HG03469 (cell line): Measurements from ENCODE around the gene PRKACA.

ENCODE experiments used
- ATAC-seq: cut with Tn5 transposase; IDR thresholded peaks from one replicate; pipeline ENCODE4 v1.9.1; 2021; ENCODE audit warnings: mild to moderate bottlenecking, moderate library complexity, moderate number of reproducible peaks; ENCODE audit not compliant: unreplicated experiment

PRKACA gene

GRCh38 chr19:14118165-14119051 is 846 bp upstream of the PRKACA start:
- ATAC-seq: no peak

DNA sequence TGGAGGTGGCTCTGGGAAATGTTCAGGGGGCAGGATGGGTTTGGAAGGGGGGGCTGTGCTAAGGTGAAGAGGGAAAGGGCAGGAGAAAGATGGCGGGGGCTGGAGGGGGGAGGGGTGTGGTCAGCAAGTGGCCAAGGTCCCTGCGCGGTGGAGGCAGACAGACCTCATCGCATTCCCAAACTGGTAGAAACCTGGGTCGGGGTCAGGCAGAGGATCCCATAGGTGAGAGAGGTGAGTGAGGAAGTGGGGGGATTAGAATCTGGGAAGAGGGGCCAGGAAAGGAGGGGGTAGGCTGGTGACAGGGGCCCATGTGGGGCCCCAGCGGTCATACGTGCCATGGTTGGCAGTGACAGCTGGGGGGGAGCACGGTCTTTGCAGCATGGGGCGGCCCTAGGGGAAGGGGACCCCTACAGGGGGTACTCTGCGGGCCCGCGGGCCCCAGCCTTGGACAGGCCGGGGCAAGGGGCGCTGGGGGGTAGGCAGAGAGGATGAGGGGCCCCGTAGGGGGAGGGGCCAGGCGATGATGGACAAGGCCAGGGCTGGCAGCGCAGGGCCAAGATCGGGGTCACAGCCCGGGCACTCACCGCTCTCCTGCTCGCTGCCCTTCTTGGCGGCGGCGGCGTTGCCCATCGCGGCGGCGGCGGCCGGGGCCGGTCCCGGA is 514 bp downstream of the PRKACA start:
- no peak for ATAC-seq

DNA sequence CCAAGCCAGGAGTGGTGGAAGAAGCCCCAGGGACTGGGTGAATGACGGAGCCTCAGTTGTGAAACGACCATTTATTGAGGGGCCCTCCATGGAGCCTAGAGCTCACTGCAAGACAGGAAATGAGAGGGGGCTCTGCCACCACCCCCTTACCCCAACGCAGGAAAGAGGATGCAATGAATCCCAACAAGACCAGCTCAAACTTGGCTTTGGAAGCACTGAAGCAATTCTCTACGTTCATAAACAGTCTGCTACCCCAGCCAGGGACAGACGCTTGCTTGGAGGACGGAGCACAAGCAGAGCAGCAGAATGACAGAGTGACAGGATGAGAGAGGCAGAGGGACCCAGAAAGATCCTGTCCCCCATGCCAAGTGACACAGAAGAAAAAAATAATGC is 1.0 kb downstream of the PRKACA start:
- ATAC-seq: no peak

DNA sequence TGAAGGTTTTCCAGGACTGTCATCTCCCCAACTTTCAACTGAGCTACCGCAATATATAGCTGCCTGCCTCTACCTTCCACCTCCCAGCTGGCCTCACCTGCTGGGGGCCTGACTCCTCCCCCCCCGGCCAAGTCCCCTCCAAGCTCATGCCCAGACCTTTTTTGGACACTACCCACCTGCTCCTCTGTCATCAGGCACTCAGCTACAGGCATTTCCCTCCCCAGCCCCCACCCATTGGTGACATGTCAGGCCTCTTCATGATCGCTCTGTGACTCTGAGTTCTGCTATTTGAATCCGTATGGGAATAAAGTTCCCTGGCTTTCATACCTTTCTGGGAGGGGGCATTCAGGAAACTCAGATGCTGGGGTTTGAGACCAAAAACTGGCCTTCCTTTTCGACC is 1.8 kb downstream of the PRKACA start:
- ATAC-seq: no peak

DNA sequence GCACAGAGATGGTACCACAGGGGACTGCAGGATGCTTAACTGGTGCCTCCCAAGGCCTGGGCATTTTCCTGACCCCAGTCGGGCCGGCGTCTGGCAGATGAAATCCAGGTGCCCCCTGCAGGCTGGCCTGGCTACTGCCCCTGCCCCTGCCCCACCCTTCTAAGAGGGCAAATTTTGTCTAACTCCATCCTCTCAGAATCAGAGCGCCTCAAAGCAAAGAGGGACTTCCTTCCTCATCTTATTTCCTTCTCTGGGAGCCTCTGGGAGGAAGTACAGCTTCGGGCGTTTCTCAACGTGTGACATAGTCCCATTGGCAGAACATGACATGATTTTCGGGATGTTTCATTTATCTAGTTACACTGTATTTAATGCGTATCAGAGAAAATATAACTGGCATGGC is 2.7 kb downstream of the PRKACA start:
- ATAC-seq: no peak

- ATAC-seq: no peak
Measured at GRCh38 chr19:14114439-14114838, 3.1 kb downstream of the PRKACA start.

GRCh38 chr19:14113762-14114414 is 3.7 kb downstream of the PRKACA start:
- ATAC-seq: no peak

GRCh38 chr19:14112809-14113385 is 4.7 kb downstream of the PRKACA start:
- no peak for ATAC-seq

- ATAC-seq: no peak
Measured at GRCh38 chr19:14112051-14112808, 5.3 kb downstream of the PRKACA start.

DNA sequence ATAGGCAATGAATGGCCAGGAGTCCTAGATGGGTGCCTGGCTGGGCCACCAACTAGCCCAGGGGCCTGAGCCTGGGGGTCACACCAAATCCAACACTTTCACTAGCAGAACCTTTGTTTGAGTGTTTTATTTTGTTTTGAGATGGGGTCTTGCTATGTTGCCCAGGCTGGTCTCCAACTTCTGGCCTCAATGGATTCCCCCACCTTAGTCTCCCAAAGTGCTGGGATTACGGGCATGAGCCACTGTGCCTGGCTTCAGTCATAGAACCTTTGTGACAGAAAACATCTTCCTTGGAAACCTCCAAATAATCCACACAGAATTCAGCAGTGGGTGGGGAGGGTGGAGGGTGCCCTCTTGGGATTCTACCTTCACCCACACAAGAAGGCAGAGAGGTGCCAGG is 6.1 kb downstream of the PRKACA start:
- no peak for ATAC-seq

DNA sequence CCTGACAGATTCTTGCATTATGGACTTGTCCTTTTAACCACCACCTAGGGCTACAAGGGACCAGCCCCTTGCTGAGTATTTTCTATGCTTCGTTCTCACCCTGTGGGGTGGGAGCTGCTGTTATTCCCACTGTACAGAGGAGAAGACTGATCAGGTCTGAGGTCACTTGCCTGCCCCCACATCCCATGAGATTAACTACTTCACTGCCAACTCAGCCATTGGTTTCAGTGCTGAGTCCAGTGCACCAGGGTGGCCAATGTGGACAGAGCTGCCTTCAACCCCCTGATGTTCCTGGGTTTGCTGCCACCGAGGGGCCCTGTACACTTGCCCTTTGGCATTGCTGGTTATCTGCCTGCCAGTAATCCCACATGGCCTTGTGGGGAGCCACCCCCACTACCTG is 6.9 kb downstream of the PRKACA start:
- ATAC-seq: no peak

- ATAC-seq: no peak
Measured at GRCh38 chr19:14107581-14108461, 9.7 kb downstream of the PRKACA start.

DNA sequence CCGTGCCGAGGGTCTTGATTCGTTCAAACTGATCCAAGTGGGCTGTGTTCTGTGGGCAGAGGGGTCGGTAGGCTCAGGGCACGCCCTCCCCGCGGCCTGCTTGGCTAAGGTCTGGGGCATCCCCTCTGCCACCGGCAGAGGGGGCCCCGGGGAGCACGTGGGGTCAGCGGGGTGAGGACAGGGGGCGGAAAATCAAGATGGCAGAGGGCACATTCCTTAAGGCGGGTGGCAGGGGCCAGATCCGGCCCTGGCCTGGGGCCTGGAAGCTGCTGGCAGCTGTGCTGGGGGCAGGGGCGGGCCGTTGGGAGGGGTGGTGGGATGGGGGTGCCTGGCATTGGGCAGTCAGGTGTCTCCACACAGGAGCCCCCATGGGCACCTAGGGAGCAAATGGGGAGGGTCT is 10.7 kb downstream of the PRKACA start:
- no peak for ATAC-seq

GRCh38 chr19:14105680-14106079 is 11.9 kb downstream of the PRKACA start:
- ATAC-seq: no peak

DNA sequence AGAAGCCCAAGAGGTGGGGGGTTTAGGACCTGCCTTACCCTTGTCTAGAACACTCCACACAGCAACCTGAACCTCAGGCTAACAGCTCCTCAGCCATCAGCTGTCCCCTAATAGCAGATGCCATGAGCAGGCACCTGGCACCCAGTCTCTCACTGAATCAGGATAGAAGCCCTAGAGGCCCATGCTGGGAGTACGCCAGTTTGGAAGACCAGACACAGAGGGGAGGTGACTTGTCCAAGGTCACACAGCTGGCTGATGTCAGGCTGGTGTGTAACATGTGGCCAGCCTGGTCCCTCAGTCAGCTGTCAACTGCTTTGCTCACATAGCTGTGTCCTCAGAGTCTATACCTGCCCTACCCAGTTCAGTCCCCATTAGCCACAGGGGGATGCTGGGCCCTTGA is 14.3 kb downstream of the PRKACA start:
- ATAC-seq: no peak

GRCh38 chr19:14102756-14103155 is 14.8 kb downstream of the PRKACA start:
- ATAC-seq: no peak

- ATAC-seq: no peak
Measured at GRCh38 chr19:14102102-14102696, 15.4 kb downstream of the PRKACA start.

GRCh38 chr19:14101003-14101545 is 16.5 kb downstream of the PRKACA start:
- ATAC-seq: no peak

DNA sequence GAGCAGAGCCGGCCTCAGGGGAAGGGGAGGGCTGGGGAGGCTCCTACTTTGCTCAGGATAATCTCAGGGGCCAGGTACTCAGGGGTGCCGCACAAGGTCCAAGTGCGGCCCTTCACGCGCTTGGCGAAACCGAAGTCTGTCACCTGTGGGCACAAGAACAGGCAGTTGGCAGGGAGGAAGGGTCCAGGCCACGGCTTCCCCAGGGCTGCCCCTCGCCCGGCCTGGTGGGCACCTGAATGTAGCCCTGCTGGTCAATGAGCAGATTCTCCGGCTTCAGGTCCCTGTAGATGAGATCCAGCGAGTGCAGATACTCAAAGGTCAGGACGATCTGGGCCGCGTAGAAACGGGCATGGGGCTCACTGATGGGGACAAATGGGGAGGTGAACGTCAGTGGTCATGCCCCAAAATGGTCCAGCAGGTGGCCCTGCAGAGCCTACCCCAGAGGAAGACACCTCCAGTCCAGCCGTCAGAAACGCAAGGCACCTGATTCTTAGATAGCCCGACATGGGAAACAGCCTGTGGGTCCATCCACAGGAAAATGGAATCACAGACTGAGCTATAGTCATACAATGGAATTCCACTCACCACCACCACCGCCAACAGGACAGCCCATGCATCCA is 19.9 kb downstream of the PRKACA start:
- ATAC-seq: no peak
